Kidney epithelial cell (primary cell): ENCODE data around the gene MEGF11. TPM values are rescaled to one million over a fixed set of nuclear protein-coding genes. Genes with fewer than 3 reads are reported as not detected.

Experiments used
- DNase-seq: peaks from one replicate; pipeline ENCODE4 v3.0.0-alpha.2; 2010; ENCODE audit warnings: low read depth
- H3K27me3 ChIP-seq: 2 replicates; pipeline ENCODE4 v1.6.0; 2011; ENCODE audit warnings: low read length; ENCODE audit not compliant: control insufficient read depth, insufficient read depth
- H3K36me3 ChIP-seq: 2 replicates; pipeline ENCODE4 v1.5.1; 2011; ENCODE audit warnings: low read length; ENCODE audit not compliant: control insufficient read depth, insufficient read depth
- H3K4me3 ChIP-seq: 2 replicates; pipeline ENCODE4 v1.5.1; 2011; ENCODE audit warnings: low read depth, mild to moderate bottlenecking, control low read depth, low read length
- CTCF ChIP-seq: IDR thresholded peaks from 2 replicates; pipeline ENCODE4 v1.5.1; 2011; ENCODE audit warnings: mild to moderate bottlenecking, moderate library complexity, low read length, control low read depth, inconsistent platforms; ENCODE audit not compliant: insufficient read depth, poor library complexity, severe bottlenecking
- total RNA-seq: library from RNA; depleted of rRNA; stranded (reverse); fragments of >200 nt; gene quantifications from 2 replicates; pipeline ENCODE4 v1.2.3, GENCODE V29; 2015

The MEGF11 gene
- total RNA-seq, 1 donor from 2014 or later: 0.63 TPM

- no peak overlapping the region for H3K4me3 ChIP-seq
- peaks cover 8% of the 10 kb centered on the region for H3K27me3 ChIP-seq
- no peaks in the 10 kb centered on the region for H3K36me3 ChIP-seq
- DNase-seq: no peak
- no peak for TF ChIP-seq CTCF
Measured at GRCh38 chr15:66165856-66166255, 87.7 kb downstream of the MEGF11 start.

- H3K36me3 ChIP-seq: no peaks in the 10 kb centered on the region
- H3K4me3 ChIP-seq: no peak overlapping the region
- no peak for TF ChIP-seq CTCF
- H3K27me3 ChIP-seq: peaks cover 8% of the 10 kb centered on the region
- no peak for DNase-seq
Measured at GRCh38 chr15:66164788-66165187, 88.8 kb downstream of the MEGF11 start.

GRCh38 chr15:66163553-66163952 is 90.0 kb downstream of the MEGF11 start:
- DNase-seq: no peak
- H3K27me3 ChIP-seq: peaks cover 8% of the 10 kb centered on the region
- no peaks in the 10 kb centered on the region for H3K36me3 ChIP-seq
- TF ChIP-seq CTCF: no peak
- no peak overlapping the region for H3K4me3 ChIP-seq

GRCh38 chr15:66162286-66162685 is 91.3 kb downstream of the MEGF11 start:
- peaks cover 5% of the 10 kb centered on the region for H3K27me3 ChIP-seq
- no peaks in the 10 kb centered on the region for H3K36me3 ChIP-seq
- no peak overlapping the region for H3K4me3 ChIP-seq
- DNase-seq: no peak
- no peak for TF ChIP-seq CTCF

- no peaks in the 10 kb centered on the region for H3K36me3 ChIP-seq
- no peak for TF ChIP-seq CTCF
- no peak for DNase-seq
- no peak overlapping the region for H3K4me3 ChIP-seq
- H3K27me3 ChIP-seq: peaks cover 5% of the 10 kb centered on the region
Measured at GRCh38 chr15:66161575-66162118, 91.9 kb downstream of the MEGF11 start.

- no peak for TF ChIP-seq CTCF
- Histone ChIP-seq H3K4me3 (no peak overlapping the region), H3K36me3 (no peaks in the 10 kb centered on the region), H3K27me3 (peaks cover 7% of the 10 kb centered on the region)
- no peak for DNase-seq
Measured at GRCh38 chr15:66161108-66161507, 92.4 kb downstream of the MEGF11 start.
